Thyroid gland (tissue), 4 donors: ENCODE data around the gene ANKRD63. TPM values are rescaled to one million over a fixed set of nuclear protein-coding genes. Genes with fewer than 3 reads are reported as not detected.
A peak's percentile ranks its signal among the peaks of the same experiment; 100 is the strongest.

Experiments
- DNase-seq, 2 donors: peaks; one replicate each; pipeline ENCODE4 v3.0.0-alpha.2; 2019
- H3K27ac ChIP-seq, 3 donors: fragments of 200-600 bp; sonication (generic); 1 replicate in 2 of 3; 2 replicates in 1 of 3; pipeline ENCODE4 v1.5.1; 2016 to 2019; ENCODE audit warnings: mild to moderate bottlenecking in 1 of 3, moderate library complexity in 1 of 3
- H3K27me3 ChIP-seq: fragments of 200-600 bp; sonication (generic); one replicate; pipeline ENCODE4 v1.5.1; 2019
- H3K36me3 ChIP-seq, 2 donors: fragments of 200-600 bp; sonication (generic); one replicate each; pipeline ENCODE4 v1.5.1; 2016 to 2019
- H3K4me1 ChIP-seq, 2 donors: fragments of 200-600 bp; sonication (generic); one replicate each; pipeline ENCODE4 v1.5.1; 2017 to 2019
- H3K4me3 ChIP-seq, 3 donors: fragments of 200-600 bp; sonication (generic); replicated peaks in 1 of 3; 1 replicate in 2 of 3; 2 replicates in 1 of 3; pipeline ENCODE4 v1.5.1; 2016; ENCODE audit warnings: mild to moderate bottlenecking in 1 of 3
- H3K9me3 ChIP-seq: fragments of 200-600 bp; sonication (generic); one replicate; pipeline ENCODE4 v1.5.1; 2017
- POLR2A ChIP-seq, 2 donors: fragments of 450-650 bp; IDR thresholded peaks; one replicate each; pipeline ENCODE4 v1.6.1; 2017; ENCODE audit warnings: antibody characterized with exemption in 2 of 2, mild to moderate bottlenecking in 2 of 2, moderate library complexity in 1 of 2
- WGBS, 2 donors: methylation state at CpG; one replicate each; pipeline ENCODE4 v1.1.5; 2017; 5-methylcytosine and 5-hydroxymethylcytosine counted together
- intact Hi-C: fragments of 100-400 bp; cut with DNase I; formaldehyde crosslinking; loops from one replicate; pipeline ENCODE4 v1.15.1; 2023
- total RNA-seq, 4 donors: library from RNA; depleted of rRNA; stranded (reverse); fragments of >200 nt; gene quantifications; one replicate each; pipeline ENCODE4 v1.2.3, GENCODE V29; 2016
- TF ChIP-seq, protein P1 (sequence below), 6 experiments: fragments of 200-600 bp in 3 of 6; fragments of 450-650 bp in 3 of 6; sonication (generic) in 3 of 6; IDR thresholded peaks; one replicate each; pipeline ENCODE4 v1.5.1; 2016 to 2019; ENCODE audit warnings: antibody characterized with exemption in 6 of 6, mild to moderate bottlenecking in 2 of 6, inconsistent platforms in 1 of 6, moderate library complexity in 1 of 6

The ANKRD63 gene
- total RNA-seq, 4 donors from 2014 or later, result 2.1 TPM; not detected in 3

DNA sequence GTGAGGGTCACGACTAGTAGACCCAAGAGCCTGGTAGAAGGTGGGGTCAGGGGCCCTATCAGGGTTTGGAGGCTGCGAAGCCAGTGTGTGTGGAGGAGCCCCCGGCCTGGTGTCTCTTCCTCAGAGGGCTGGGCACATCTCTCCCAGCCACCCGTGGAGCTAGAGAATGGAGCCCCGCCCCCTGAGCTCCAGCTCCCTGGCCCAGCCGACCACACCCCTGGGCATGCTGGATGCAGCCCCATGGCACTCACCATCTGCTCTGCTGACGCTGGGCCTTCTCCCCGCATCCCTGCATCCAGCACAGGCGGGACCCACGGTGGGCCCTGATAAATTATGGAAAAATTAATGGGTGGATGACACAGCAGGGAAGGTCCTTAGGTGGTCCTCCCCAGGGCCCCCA lies 17.5 kb downstream of the ANKRD63 start:
- H3K27me3 ChIP-seq, result no peaks in the 10 kb centered on the region
- no peak for TF ChIP-seq POLR2A (IDR thresholded peaks at IDR 0.05)
- TF ChIP-seq, protein P1, sequence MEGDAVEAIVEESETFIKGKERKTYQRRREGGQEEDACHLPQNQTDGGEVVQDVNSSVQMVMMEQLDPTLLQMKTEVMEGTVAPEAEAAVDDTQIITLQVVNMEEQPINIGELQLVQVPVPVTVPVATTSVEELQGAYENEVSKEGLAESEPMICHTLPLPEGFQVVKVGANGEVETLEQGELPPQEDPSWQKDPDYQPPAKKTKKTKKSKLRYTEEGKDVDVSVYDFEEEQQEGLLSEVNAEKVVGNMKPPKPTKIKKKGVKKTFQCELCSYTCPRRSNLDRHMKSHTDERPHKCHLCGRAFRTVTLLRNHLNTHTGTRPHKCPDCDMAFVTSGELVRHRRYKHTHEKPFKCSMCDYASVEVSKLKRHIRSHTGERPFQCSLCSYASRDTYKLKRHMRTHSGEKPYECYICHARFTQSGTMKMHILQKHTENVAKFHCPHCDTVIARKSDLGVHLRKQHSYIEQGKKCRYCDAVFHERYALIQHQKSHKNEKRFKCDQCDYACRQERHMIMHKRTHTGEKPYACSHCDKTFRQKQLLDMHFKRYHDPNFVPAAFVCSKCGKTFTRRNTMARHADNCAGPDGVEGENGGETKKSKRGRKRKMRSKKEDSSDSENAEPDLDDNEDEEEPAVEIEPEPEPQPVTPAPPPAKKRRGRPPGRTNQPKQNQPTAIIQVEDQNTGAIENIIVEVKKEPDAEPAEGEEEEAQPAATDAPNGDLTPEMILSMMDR (IDR thresholded peaks at IDR 0.05), result no peak
- peak overlapping the region in 1 of 3 donors; percentile 96 for H3K27ac ChIP-seq
- H3K4me3 ChIP-seq, result no peak overlapping the region
- peaks cover 0 to 7% of the 10 kb centered on the region in 2 donors for H3K36me3 ChIP-seq
- DNase-seq, result no peak
- intact Hi-C loops, result no loop called here
- peaks cover 24 to 49% of the 10 kb centered on the region in 2 donors for H3K4me1 ChIP-seq
- no peaks in the 10 kb centered on the region for H3K9me3 ChIP-seq
- 92 to 98% methylated on average over 5 to 7 of the region's 10 CpGs for WGBS, 2 donors

DNA sequence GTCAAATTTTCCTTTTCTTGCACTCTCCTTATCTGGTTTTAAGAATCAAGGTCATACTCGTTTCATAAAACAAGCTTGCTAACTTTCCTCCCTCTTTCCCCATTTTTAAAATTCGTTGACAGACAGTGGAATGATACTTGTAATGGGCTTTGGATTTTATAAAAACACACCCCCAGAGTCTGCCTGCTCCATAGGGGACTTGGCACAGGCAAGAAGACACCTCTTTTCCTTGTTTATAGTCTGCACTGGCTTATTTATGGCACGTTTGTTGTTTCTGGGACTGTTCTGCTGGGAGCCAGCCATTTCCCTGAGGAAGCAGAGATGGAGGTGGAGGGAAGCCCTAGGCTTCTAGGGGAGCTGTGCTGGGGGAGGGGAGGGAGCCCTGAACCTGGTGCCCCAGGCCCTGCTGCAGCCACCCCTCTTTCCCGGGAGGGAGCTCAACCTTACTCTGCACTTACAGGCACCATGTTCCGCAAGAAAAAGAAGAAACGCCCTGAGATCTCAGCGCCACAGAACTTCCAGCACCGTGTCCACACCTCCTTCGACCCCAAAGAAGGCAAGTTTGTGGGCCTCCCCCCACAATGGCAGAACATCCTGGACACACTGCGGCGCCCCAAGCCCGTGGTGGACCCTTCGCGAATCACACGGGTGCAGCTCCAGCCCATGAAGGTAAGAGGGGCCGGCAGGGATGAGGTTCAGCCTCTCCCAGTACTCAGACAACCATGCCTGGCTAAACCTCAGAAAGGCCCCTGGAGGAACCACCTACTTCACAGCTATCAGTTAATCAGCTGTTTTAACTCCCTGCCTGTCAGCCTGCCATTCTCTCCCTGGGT lies 18.3 kb downstream of the ANKRD63 start:
- no peak for TF ChIP-seq POLR2A (IDR thresholded peaks at IDR 0.05)
- TF ChIP-seq, protein P1 (IDR thresholded peaks at IDR 0.05), result no peak
- no peak overlapping the region for H3K4me3 ChIP-seq
- peaks cover 0 to 7% of the 10 kb centered on the region in 2 donors for H3K36me3 ChIP-seq
- DNase-seq, result no peak
- H3K27ac ChIP-seq, result peak overlapping the region in 2 of 3 donors; percentile 76 to 96
- H3K9me3 ChIP-seq, result no peaks in the 10 kb centered on the region
- H3K4me1 ChIP-seq, result peaks cover 24 to 44% of the 10 kb centered on the region in 2 donors
- H3K27me3 ChIP-seq, result no peaks in the 10 kb centered on the region
- intact Hi-C loops, result no loop called here
- 83 to 87% methylated on average over 14 to 16 of the region's 16 CpGs for WGBS, 2 donors

DNA sequence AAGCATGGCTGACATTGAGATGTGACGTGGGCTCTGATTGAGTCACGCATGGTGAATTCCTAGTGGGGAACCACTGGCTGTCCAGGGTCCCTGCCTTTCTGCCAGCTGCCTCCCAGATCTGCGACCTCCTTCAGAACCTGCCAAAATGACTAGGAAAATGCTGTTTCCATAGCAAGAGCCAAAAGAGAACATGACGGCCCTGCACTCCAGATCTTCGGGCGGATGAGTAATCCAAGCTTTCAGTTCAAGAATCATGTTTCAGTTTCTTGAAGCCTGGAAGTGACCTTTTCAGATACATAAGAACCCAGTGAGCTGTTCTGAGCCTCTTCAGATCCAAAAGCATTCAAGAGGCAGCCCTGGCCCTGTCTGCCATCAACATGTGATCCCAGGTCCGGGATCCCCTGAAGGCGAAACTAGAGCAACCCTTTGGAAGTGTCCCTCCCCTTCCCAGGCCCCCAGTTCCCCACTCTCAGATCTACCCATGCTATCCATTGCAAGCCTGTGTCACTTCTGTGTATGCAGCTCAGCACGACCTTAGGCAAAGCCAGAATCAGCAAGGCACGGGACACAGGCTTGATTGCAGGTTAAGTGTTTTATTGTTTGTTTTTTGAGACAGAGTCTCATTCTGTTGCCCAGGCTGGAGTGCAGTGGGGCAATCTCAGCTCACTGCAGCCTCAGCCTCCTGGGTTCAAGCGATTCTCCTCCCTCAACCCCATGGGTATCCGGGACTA lies 19.7 kb downstream of the ANKRD63 start:
- Histone ChIP-seq H3K27me3 (no peaks in the 10 kb centered on the region), H3K4me1 (peaks cover 24 to 44% of the 10 kb centered on the region in 2 donors), H3K4me3 (no peak overlapping the region), H3K27ac (peak overlapping the region; percentile 76 to 96 (median 81)), H3K9me3 (no peaks in the 10 kb centered on the region), H3K36me3 (peaks cover 0 to 7% of the 10 kb centered on the region in 2 donors)
- TF ChIP-seq POLR2A (IDR thresholded peaks at IDR 0.05), result peak in 1 of 2 donors; percentile 31
- TF ChIP-seq, protein P1 (IDR thresholded peaks at IDR 0.05), result no peak
- DNase-seq, result peak; percentile 68 to 74
- WGBS, 2 donors, result 27 to 32% methylated on average over 11 to 12 of the region's 12 CpGs
- intact Hi-C loops, result no loop called here

DNA sequence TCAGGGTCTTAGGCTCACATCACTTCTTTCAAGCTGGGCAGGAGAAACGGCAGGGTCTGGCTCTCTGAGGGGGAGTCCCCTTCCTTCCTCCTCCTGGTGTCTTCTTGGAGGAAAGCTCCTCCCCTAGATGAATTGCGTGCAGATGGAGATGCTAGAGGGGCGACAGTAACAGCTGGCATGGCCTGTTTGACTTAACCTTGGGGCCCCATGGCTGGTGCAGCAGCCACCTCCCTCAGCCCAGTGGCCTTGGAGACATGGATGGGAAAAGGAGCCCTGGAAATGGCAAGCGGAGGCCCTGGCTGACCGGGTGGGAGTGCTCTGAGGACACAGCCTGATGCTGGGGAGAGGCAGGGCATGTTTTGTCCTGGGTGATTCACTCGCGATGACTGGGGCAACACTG lies 23.8 kb downstream of the ANKRD63 start:
- Histone ChIP-seq H3K36me3 (no peaks in the 10 kb centered on the region), H3K4me3 (no peak overlapping the region), H3K27ac (no peak overlapping the region), H3K9me3 (no peaks in the 10 kb centered on the region), H3K27me3 (no peaks in the 10 kb centered on the region), H3K4me1 (peaks cover 19 to 29% of the 10 kb centered on the region in 2 donors)
- intact Hi-C loops, result no loop called here
- no peak for DNase-seq
- no peak for TF ChIP-seq POLR2A (IDR thresholded peaks at IDR 0.05)
- TF ChIP-seq, protein P1 (IDR thresholded peaks at IDR 0.05), result no peak
- 75 to 78% methylated on average over 7 of the region's 7 CpGs for WGBS, 2 donors
